NCI-H187 (cell line): ENCODE measurements around the gene CCDC126.
"Not testable (repeated sequence)": the region's sequence is repeated elsewhere in the genome, so short reads cannot be mapped to it uniquely, and the experiment has no call there.

Source experiments
- DNase-seq, 2 experiments: peaks; one replicate each; lab custom pipeline; 2025; lab: John Stamatoyannopoulos, UW

Gene CCDC126

GRCh38 chr7:23597094-23598091 is at the start of gene CCDC126:
Gene CCDC126, plus strand, starts transcription at chr7:23597382. Its CDS starts 13,934 bp downstream, at chr7:23611316.
- DNase-seq = peak; percentile 56 to 63

GRCh38 chr7:23547662-23548061 is 49.5 kb upstream of the CCDC126 start:
- no peak for DNase-seq

GRCh38 chr7:23558303-23558702 is 38.9 kb upstream of the CCDC126 start:
- no peak for DNase-seq

GRCh38 chr7:23570592-23571200 is 26.5 kb upstream of the CCDC126 start:
- DNase-seq = peak; percentile 18 to 20

- not testable (repeated sequence) for DNase-seq
These were observed 15.2 kb upstream of the CCDC126 start for GRCh38 chr7:23581975-23582374.

GRCh38 chr7:23585304-23585703 is 11.9 kb upstream of the CCDC126 start:
- not testable (repeated sequence) for DNase-seq

- DNase-seq = no peak
These were observed 11.0 kb upstream of the CCDC126 start for GRCh38 chr7:23586159-23586558.

- no peak for DNase-seq
These were observed 6.7 kb upstream of the CCDC126 start for GRCh38 chr7:23590529-23590928.

GRCh38 chr7:23593706-23594105 is 3.5 kb upstream of the CCDC126 start:
- DNase-seq = no peak

GRCh38 chr7:23594879-23595604 is 2.1 kb upstream of the CCDC126 start:
- no peak for DNase-seq

GRCh38 chr7:23598296-23598695 is 1.1 kb downstream of the CCDC126 start:
- DNase-seq = peak in 1 of 2 experiments; percentile 35

GRCh38 chr7:23600236-23600635 is 3.1 kb downstream of the CCDC126 start:
- DNase-seq = no peak

- no peak for DNase-seq
These were observed 6.6 kb downstream of the CCDC126 start for GRCh38 chr7:23603632-23604295.

- no peak for DNase-seq
These were observed 7.1 kb downstream of the CCDC126 start for GRCh38 chr7:23604296-23604640.

- no peak for DNase-seq
These were observed 9.9 kb downstream of the CCDC126 start for GRCh38 chr7:23607130-23607529.

- DNase-seq = no peak
These were observed 10.7 kb downstream of the CCDC126 start for GRCh38 chr7:23607866-23608265.

GRCh38 chr7:23615331-23615730 is 18.1 kb downstream of the CCDC126 start:
- no peak for DNase-seq

GRCh38 chr7:23616593-23616992 is 19.4 kb downstream of the CCDC126 start:
- no peak for DNase-seq

- no peak for DNase-seq
These were observed 20.3 kb downstream of the CCDC126 start for GRCh38 chr7:23617482-23617881.

GRCh38 chr7:23618241-23618640 is 21.1 kb downstream of the CCDC126 start:
- no peak for DNase-seq

- DNase-seq = no peak
These were observed 22.0 kb downstream of the CCDC126 start for GRCh38 chr7:23619141-23619540.

GRCh38 chr7:23622506-23622925 is 25.3 kb downstream of the CCDC126 start:
- DNase-seq = no peak
